Naive thymus-derived CD4-positive, alpha-beta T cell (primary cell): ENCODE results near the gene BCAN. TPM values are rescaled to one million over a fixed set of nuclear protein-coding genes. Genes with fewer than 3 reads are reported as not detected.
"Not testable (repeated sequence)": the region's sequence is repeated elsewhere in the genome, so short reads cannot be mapped to it uniquely, and the experiment has no call there.

Source experiments
- ATAC-seq: fragments of 150-1000 bp; cut with Tn5 transposase; 2 replicates; pipeline ENCODE4 v1.10.0; 2021; ENCODE audit warnings: mild to moderate bottlenecking, moderate library complexity
- CTCF ChIA-PET: fragments of 350-600 bp; sonication (Branson Sonifier 250); formaldehyde crosslinking; loops from one replicate; lab custom pipeline; 2021; ENCODE audit warnings: antibody characterized with exemption; lab: Charles Lee
- POLR2A ChIA-PET: fragments of 350-600 bp; sonication (Branson Sonifier 250); formaldehyde crosslinking; loops from one replicate; lab custom pipeline; 2021; ENCODE audit warnings: antibody characterized with exemption, inconsistent platforms; lab: Charles Lee
- DNase-seq, 9 donors: peaks; one replicate each; pipeline versions ENCODE4 v3.0.0 to v3.0.0-alpha.2; 2020 to 2022; ENCODE audit warnings: mixed read lengths in 1 of 9
- H3K27ac ChIP-seq: one replicate; pipeline ENCODE4 v1.7.0; 2013; ENCODE audit warnings: mild to moderate bottlenecking, low read depth, low read length, moderate library complexity
- H3K27me3 ChIP-seq, 2 donors: one replicate each; pipeline ENCODE4 v1.7.0; 2013; ENCODE audit warnings: low read length in 2 of 2, mild to moderate bottlenecking in 2 of 2, moderate library complexity in 2 of 2; ENCODE audit not compliant: control insufficient read depth in 2 of 2, insufficient read depth in 2 of 2
- H3K36me3 ChIP-seq, 3 experiments: 1 replicate in 2 of 3; 2 replicates in 1 of 3; pipeline ENCODE4 v1.7.0; 2013; ENCODE audit warnings: low read length in 3 of 3, mild to moderate bottlenecking in 3 of 3, moderate library complexity in 1 of 3; ENCODE audit not compliant: insufficient read depth in 3 of 3, control insufficient read depth in 2 of 3
- H3K4me1 ChIP-seq, 2 donors: one replicate each; pipeline ENCODE4 v1.7.0; 2013; ENCODE audit warnings: low read length in 2 of 2, mild to moderate bottlenecking in 2 of 2, moderate library complexity in 1 of 2; ENCODE audit not compliant: control insufficient read depth in 2 of 2, insufficient read depth in 2 of 2
- H3K4me3 ChIP-seq: 2 replicates; pipeline ENCODE4 v1.7.0; 2013; ENCODE audit warnings: mild to moderate bottlenecking, low read length
- H3K9me3 ChIP-seq, 3 experiments: 1 replicate in 2 of 3; 2 replicates in 1 of 3; pipeline ENCODE4 v1.7.0; 2013; ENCODE audit warnings: low read length in 3 of 3; ENCODE audit not compliant: control insufficient read depth in 2 of 3
- H3K27ac Mint-ChIP-seq, 9 donors: one replicate each; pipeline ENCODE4 v1.8.0; 2020 to 2022; ENCODE audit warnings: mixed read lengths in 9 of 9, mild to moderate bottlenecking in 8 of 9, moderate library complexity in 5 of 9, inconsistent platforms in 2 of 9
- H3K27me3 Mint-ChIP-seq, 5 donors: one replicate each; pipeline ENCODE4 v1.8.0; 2021 to 2022; ENCODE audit warnings: mixed read lengths in 5 of 5, mild to moderate bottlenecking in 1 of 5
- H3K36me3 Mint-ChIP-seq, 5 donors: one replicate each; pipeline ENCODE4 v1.8.0; 2020 to 2022; ENCODE audit warnings: mixed read lengths in 5 of 5, mild to moderate bottlenecking in 3 of 5, inconsistent platforms in 1 of 5
- H3K4me1 Mint-ChIP-seq, 7 donors: one replicate each; pipeline ENCODE4 v1.8.0; 2020 to 2022; ENCODE audit warnings: mixed read lengths in 7 of 7, mild to moderate bottlenecking in 3 of 7, inconsistent platforms in 1 of 7
- H3K4me3 Mint-ChIP-seq, 10 donors: one replicate each; pipeline ENCODE4 v1.8.0; 2020 to 2022; ENCODE audit warnings: mild to moderate bottlenecking in 10 of 10, mixed read lengths in 10 of 10, moderate library complexity in 6 of 10, inconsistent platforms in 2 of 10
- H3K9me3 Mint-ChIP-seq, 11 donors: one replicate each; pipeline ENCODE4 v1.8.0; 2020 to 2022; ENCODE audit warnings: mixed read lengths in 11 of 11, mild to moderate bottlenecking in 4 of 11, inconsistent platforms in 1 of 11, moderate library complexity in 1 of 11
- intact Hi-C, 2 donors: fragments of 100-400 bp; cut with micrococcal nuclease; formaldehyde crosslinking; loops; one replicate each; pipeline ENCODE4 v1.15.1; 2023
- polyA plus RNA-seq, 2 donors: library from polyadenylated mRNA; unstranded; fragments of 300-500 nt; fragmentation: Illumina TruSeq; gene quantifications; one replicate each; pipeline ENCODE4 v1.2.3, GENCODE V29; 2021
- total RNA-seq, 6 experiments: library from RNA in 5 of 6; stranded (reverse) in 5 of 6; gene quantifications; 1 replicate in 5 of 6; 2 replicates in 1 of 6; pipeline ENCODE4 v1.2.3 and lab custom pipeline; 2021 to 2026

The BCAN gene
- total and polyA plus RNA-seq, 7 experiments from 2014 or later, result not detected

GRCh38 chr1:156608981-156609380 is 32.9 kb upstream of the BCAN start:
- no peak overlapping the region for H3K27ac Mint-ChIP-seq
- H3K27ac ChIP-seq, result no peak overlapping the region
- H3K9me3 ChIP-seq, result no peaks in the 10 kb centered on the region
- H3K36me3 Mint-ChIP-seq, result no peaks in the 10 kb centered on the region
- CTCF ChIA-PET, result interaction anchor here (0.7 to 1.8 kb wide), 19 partner anchors 8 to 225 kb away, joined by 3 to 26 read pairs (median 4); partner anchors contain the start of gene NAXE
- no peaks in the 10 kb centered on the region for H3K9me3 Mint-ChIP-seq
- DNase-seq (peak in 8 of 9 donors; percentile 34 to 66 (median 55)), ATAC-seq (peak; percentile 82)
- H3K4me3 ChIP-seq, result no peak overlapping the region
- no peaks in the 10 kb centered on the region for H3K27me3 ChIP-seq
- peaks cover 0 to 12% (median 6%) of the 10 kb centered on the region in 7 donors for H3K4me1 Mint-ChIP-seq
- H3K4me1 ChIP-seq, result peaks cover 0 to 4% of the 10 kb centered on the region in 2 donors
- POLR2A ChIA-PET, result interaction anchor here (0.5 to 1.7 kb wide), 6 partner anchors 17 to 168 kb away, joined by 3 to 5 read pairs (median 4); partner anchors contain the start of gene NAXE
- no peak overlapping the region for H3K4me3 Mint-ChIP-seq
- intact Hi-C loops, result loop anchor here (1.0 to 5.0 kb wide), 7 partner anchors 8 to 224 kb away; partner anchors contain the start of genes GPATCH4 (in 1 of the 2) and IQGAP3 (in 1 of the 2)
- H3K27me3 Mint-ChIP-seq, result peaks cover 0 to 30% (median 14%) of the 10 kb centered on the region in 5 donors
- no peaks in the 10 kb centered on the region for H3K36me3 ChIP-seq

- POLR2A ChIA-PET, result not testable (repeated sequence)
Measured at GRCh38 chr1:156610072-156610471, 31.8 kb upstream of the BCAN start.

GRCh38 chr1:156612666-156613065 is 29.3 kb upstream of the BCAN start:
- ATAC-seq (no peak), DNase-seq (no peak)
- peaks cover 0 to 12% (median 6%) of the 10 kb centered on the region in 7 donors for H3K4me1 Mint-ChIP-seq
- no peak overlapping the region for H3K27ac Mint-ChIP-seq
- H3K9me3 Mint-ChIP-seq, result no peaks in the 10 kb centered on the region
- H3K9me3 ChIP-seq, result no peaks in the 10 kb centered on the region
- no peak overlapping the region for H3K27ac ChIP-seq
- no peak overlapping the region for H3K4me3 ChIP-seq
- no peaks in the 10 kb centered on the region for H3K36me3 Mint-ChIP-seq
- H3K4me1 ChIP-seq, result peaks cover 0 to 4% of the 10 kb centered on the region in 2 donors
- intact Hi-C loops, result no loop called here
- no peaks in the 10 kb centered on the region for H3K36me3 ChIP-seq
- ChIA-PET POLR2A (interaction anchor here (1.0 kb wide), 1 partner anchor 22 kb away, joined by 3 read pairs; no protein-coding TSS in a partner anchor), CTCF (interaction anchor here (0.9 to 1.8 kb wide), 4 partner anchors 12 to 167 kb away, joined by 4 to 7 read pairs (median 6); no protein-coding TSS in a partner anchor)
- H3K27me3 ChIP-seq, result no peaks in the 10 kb centered on the region
- peaks cover 12 to 55% (median 20%) of the 10 kb centered on the region in 5 donors for H3K27me3 Mint-ChIP-seq
- no peak overlapping the region for H3K4me3 Mint-ChIP-seq

More at GRCh38 chr1:156610072-156610471, 31.8 kb upstream of the BCAN start:
- H3K27ac ChIP-seq, H3K9me3 ChIP-seq, H3K36me3 ChIP-seq, H3K36me3 Mint-ChIP-seq, H3K27me3 ChIP-seq, ATAC-seq, H3K4me1 ChIP-seq, intact Hi-C loops, H3K27ac Mint-ChIP-seq, DNase-seq, H3K4me3 ChIP-seq, H3K4me3 Mint-ChIP-seq, H3K9me3 Mint-ChIP-seq: not testable (repeated sequence)
- Mint-ChIP-seq H3K4me1 (peaks cover 0 to 12% (median 6%) of the 10 kb centered on the region in 7 donors), H3K27me3 (peaks cover 0 to 41% (median 14%) of the 10 kb centered on the region in 5 donors)
- CTCF ChIA-PET, result interaction anchor here (1.2 kb wide), 1 partner anchor 224 kb away, joined by 3 read pairs; no protein-coding TSS in a partner anchor

DNA sequence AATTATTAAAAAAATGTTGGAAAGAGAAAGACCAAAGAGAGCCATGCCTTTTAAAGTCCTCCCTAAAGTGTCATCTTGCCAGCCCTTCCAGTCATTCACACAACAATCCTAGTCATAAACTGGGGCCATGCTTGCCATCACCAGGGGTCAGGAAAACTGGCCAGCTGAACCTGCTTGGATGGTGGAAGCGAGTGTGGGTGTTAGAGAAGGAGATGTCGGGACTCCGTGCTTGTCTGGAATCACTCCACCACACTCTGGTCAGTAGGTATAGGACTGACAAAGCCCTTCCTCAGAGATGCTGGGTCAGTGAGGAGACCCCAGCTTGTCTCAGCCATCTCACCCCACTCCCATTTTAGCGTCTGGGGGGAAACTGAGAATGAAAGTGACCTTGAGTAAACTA is 26.0 kb upstream of the BCAN start:
- Mint-ChIP-seq H3K27ac (no peak overlapping the region), H3K36me3 (no peaks in the 10 kb centered on the region), H3K27me3 (peaks cover 36 to 70% (median 43%) of the 10 kb centered on the region in 5 donors), H3K9me3 (no peaks in the 10 kb centered on the region), H3K4me1 (peaks cover 0 to 5% (median 0%) of the 10 kb centered on the region in 7 donors), H3K4me3 (no peak overlapping the region)
- ChIA-PET POLR2A (interaction anchor here (1.3 kb wide), 1 partner anchor 34 kb away, joined by 3 read pairs; no protein-coding TSS in a partner anchor), CTCF (interaction anchor here (0.5 kb wide), 1 partner anchor 162 kb away, joined by 5 read pairs; no protein-coding TSS in a partner anchor)
- Histone ChIP-seq H3K4me3 (no peak overlapping the region), H3K36me3 (no peaks in the 10 kb centered on the region), H3K9me3 (no peaks in the 10 kb centered on the region), H3K27ac (no peak overlapping the region), H3K4me1 (no peaks in the 10 kb centered on the region), H3K27me3 (peaks cover 0 to 5% of the 10 kb centered on the region in 2 donors)
- DNase-seq (no peak), ATAC-seq (no peak)
- intact Hi-C loops, result no loop called here

GRCh38 chr1:156616463-156616862 is 25.5 kb upstream of the BCAN start:
- ATAC-seq (no peak), DNase-seq (no peak)
- H3K4me1 Mint-ChIP-seq, result peaks cover 0 to 5% (median 0%) of the 10 kb centered on the region in 7 donors
- intact Hi-C loops, result no loop called here
- H3K27me3 Mint-ChIP-seq, result peaks cover 38 to 73% (median 48%) of the 10 kb centered on the region in 5 donors
- no peaks in the 10 kb centered on the region for H3K36me3 ChIP-seq
- POLR2A ChIA-PET, result no interaction called here
- CTCF ChIA-PET, result interaction anchor here (1.0 to 1.1 kb wide), 2 partner anchors 8 to 230 kb away, joined by 3 read pairs; no protein-coding TSS in a partner anchor
- no peaks in the 10 kb centered on the region for H3K4me1 ChIP-seq
- no peak overlapping the region for H3K4me3 Mint-ChIP-seq
- peaks cover 0 to 5% of the 10 kb centered on the region in 2 donors for H3K27me3 ChIP-seq
- H3K27ac Mint-ChIP-seq, result peak overlapping the region in 1 of 9 donors; percentile 6
- H3K36me3 Mint-ChIP-seq, result no peaks in the 10 kb centered on the region
- no peak overlapping the region for H3K4me3 ChIP-seq
- no peak overlapping the region for H3K27ac ChIP-seq
- H3K9me3 Mint-ChIP-seq, result no peaks in the 10 kb centered on the region
- no peaks in the 10 kb centered on the region for H3K9me3 ChIP-seq

GRCh38 chr1:156618853-156619581 is 22.9 kb upstream of the BCAN start, which contains the start of gene HAPLN2:
Gene HAPLN2 (plus strand): TSS chr1:156619415. CDS start chr1:156623491, 4,076 bp downstream.
- Histone ChIP-seq H3K27me3 (peaks cover 0 to 17% of the 10 kb centered on the region in 2 donors), H3K27ac (no peak within 1 kb of the TSS), H3K4me1 (peaks cover 0 to 1% of the 10 kb centered on the region in 2 donors), H3K9me3 (no peaks in the 10 kb centered on the region), H3K36me3 (no peaks in the 10 kb centered on the region), H3K4me3 (no peak within 1 kb of the TSS)
- Mint-ChIP-seq H3K9me3 (no peaks in the 10 kb centered on the region), H3K36me3 (no peaks in the 10 kb centered on the region), H3K27ac (no peak within 1 kb of the TSS), H3K4me3 (no peak within 1 kb of the TSS), H3K27me3 (peaks cover 50 to 82% (median 63%) of the 10 kb centered on the region in 5 donors), H3K4me1 (peaks cover 0 to 7% (median 5%) of the 10 kb centered on the region in 7 donors)
- ChIA-PET CTCF (interaction anchor here (0.7 to 1.4 kb wide), 6 partner anchors 11 to 233 kb away, joined by 3 to 6 read pairs (median 3); no protein-coding TSS in a partner anchor), POLR2A (interaction anchor here (1.0 kb wide), 1 partner anchor 16 kb away, joined by 3 read pairs; no protein-coding TSS in a partner anchor)
- ATAC-seq (no peak), DNase-seq (no peak)
- intact Hi-C loops, result no loop called here
